Peyer's patch (tissue), 4 donors: ENCODE results near the gene GDPD5. TPM values are rescaled to one million over a fixed set of nuclear protein-coding genes. Genes with fewer than 3 reads are reported as not detected.
A peak's percentile ranks its signal among the peaks of the same experiment; 100 is the strongest.

ENCODE experiments used
- DNase-seq, 3 donors: peaks; one replicate each; pipeline ENCODE4 v3.0.0-alpha.2; 2017 to 2019
- H3K27ac ChIP-seq, 4 donors: fragments of 200-600 bp; sonication (generic); one replicate each; pipeline ENCODE4 v1.5.1; 2016 to 2019
- H3K27me3 ChIP-seq, 2 donors: fragments of 200-600 bp; sonication (generic); one replicate each; pipeline ENCODE4 v1.5.1; 2019
- H3K36me3 ChIP-seq, 3 donors: fragments of 200-600 bp; sonication (generic); one replicate each; pipeline ENCODE4 v1.5.1; 2016 to 2019
- H3K4me1 ChIP-seq, 4 donors: fragments of 200-600 bp; sonication (generic); one replicate each; pipeline ENCODE4 v1.5.1; 2016 to 2019
- H3K4me3 ChIP-seq, 4 donors: fragments of 200-600 bp; sonication (generic); 1 replicate in 3 of 4; 2 replicates in 1 of 4; pipeline ENCODE4 v1.5.1; 2016 to 2019; ENCODE audit warnings: mild to moderate bottlenecking in 1 of 4
- H3K9me3 ChIP-seq, 4 donors: fragments of 200-600 bp; sonication (generic); one replicate each; pipeline ENCODE4 v1.5.1; 2016 to 2019; ENCODE audit warnings: mild to moderate bottlenecking in 1 of 4
- CTCF ChIP-seq, 6 experiments: fragments of 450-650 bp in 4 of 6; fragments of 200-600 bp in 2 of 6; sonication (generic) in 1 of 6; IDR thresholded peaks; one replicate each; pipeline ENCODE4 v1.5.1; 2017 to 2019; ENCODE audit warnings: antibody characterized with exemption in 6 of 6, mild to moderate bottlenecking in 3 of 6, moderate library complexity in 1 of 6
- POLR2A ChIP-seq, 2 donors: fragments of 450-650 bp; IDR thresholded peaks; one replicate each; pipeline ENCODE4 v1.5.1; 2017; ENCODE audit warnings: antibody characterized with exemption in 2 of 2, mild to moderate bottlenecking in 2 of 2, moderate library complexity in 2 of 2
- total RNA-seq, 4 donors: library from RNA; depleted of rRNA; stranded (reverse); fragments of >200 nt; gene quantifications; one replicate each; pipeline ENCODE4 v1.1.0, GENCODE V29; 2016

GDPD5 gene
- total RNA-seq, 4 donors from 2014 or later: 2.5 to 48.9 (median 22.2) TPM

GRCh38 chr11:75425422-75425821, 100.3 kb downstream of the GDPD5 start:
- peaks cover 0 to 6% (median 0%) of the 10 kb centered on the region in 4 donors for H3K9me3 ChIP-seq
- H3K4me1 ChIP-seq: peaks cover 0 to 8% (median 4%) of the 10 kb centered on the region in 4 donors
- H3K36me3 ChIP-seq: no peaks in the 10 kb centered on the region
- peak in 1 of 3 donors; percentile 38 for DNase-seq
- H3K4me3 ChIP-seq: no peak overlapping the region
- peaks cover 0 to 8% of the 10 kb centered on the region in 2 donors for H3K27me3 ChIP-seq
- TF ChIP-seq CTCF (IDR thresholded peaks at IDR 0.05) (no peak), POLR2A (IDR thresholded peaks at IDR 0.05) (no peak)
- H3K27ac ChIP-seq: no peak overlapping the region

GRCh38 chr11:75424396-75424795, 101.3 kb downstream of the GDPD5 start:
- H3K36me3 ChIP-seq: no peaks in the 10 kb centered on the region
- H3K9me3 ChIP-seq: peaks cover 0 to 2% (median 0%) of the 10 kb centered on the region in 4 donors
- H3K4me1 ChIP-seq: no peaks in the 10 kb centered on the region
- TF ChIP-seq POLR2A (IDR thresholded peaks at IDR 0.05): no peak
- no peak for TF ChIP-seq CTCF (IDR thresholded peaks at IDR 0.05)
- no peak overlapping the region for H3K27ac ChIP-seq
- DNase-seq: no peak
- H3K27me3 ChIP-seq: peaks cover 0 to 4% of the 10 kb centered on the region in 2 donors
- H3K4me3 ChIP-seq: no peak overlapping the region

GRCh38 chr11:75423721-75424120, 102.0 kb downstream of the GDPD5 start:
- Histone ChIP-seq H3K27me3 (no peaks in the 10 kb centered on the region), H3K9me3 (no peaks in the 10 kb centered on the region), H3K4me1 (no peaks in the 10 kb centered on the region), H3K4me3 (no peak overlapping the region), H3K36me3 (no peaks in the 10 kb centered on the region), H3K27ac (no peak overlapping the region)
- no peak for DNase-seq
- TF ChIP-seq CTCF (IDR thresholded peaks at IDR 0.05) (no peak), POLR2A (IDR thresholded peaks at IDR 0.05) (no peak)

- Histone ChIP-seq H3K36me3 (no peaks in the 10 kb centered on the region), H3K9me3 (no peaks in the 10 kb centered on the region), H3K27ac (no peak overlapping the region), H3K4me3 (no peak overlapping the region), H3K4me1 (no peaks in the 10 kb centered on the region), H3K27me3 (no peaks in the 10 kb centered on the region)
- peak in 1 of 3 donors; percentile 12 for DNase-seq
- TF ChIP-seq POLR2A (IDR thresholded peaks at IDR 0.05) (no peak), CTCF (IDR thresholded peaks at IDR 0.05) (no peak)
Measured at GRCh38 chr11:75422248-75423231, 103.2 kb downstream of the GDPD5 start.

- H3K27me3 ChIP-seq: no peaks in the 10 kb centered on the region
- H3K9me3 ChIP-seq: no peaks in the 10 kb centered on the region
- no peak overlapping the region for H3K4me3 ChIP-seq
- no peak for TF ChIP-seq CTCF (IDR thresholded peaks at IDR 0.05)
- TF ChIP-seq POLR2A (IDR thresholded peaks at IDR 0.05): no peak
- no peak overlapping the region for H3K27ac ChIP-seq
- no peaks in the 10 kb centered on the region for H3K36me3 ChIP-seq
- H3K4me1 ChIP-seq: no peaks in the 10 kb centered on the region
- DNase-seq: no peak
Measured at GRCh38 chr11:75421902-75422247, 103.9 kb downstream of the GDPD5 start.
